Left lobe of liver (tissue), 2 donors: Measurements from ENCODE around the gene SH3GL3. TPM values are rescaled to one million over a fixed set of nuclear protein-coding genes. Genes with fewer than 3 reads are reported as not detected.

ENCODE experiments used
- ATAC-seq: fragments of 200-7000 bp; cut with Tn5 transposase; one replicate; pipeline ENCODE4 v1.9.1; 2020; ENCODE audit warnings: mild to moderate bottlenecking, moderate library complexity
- DNase-seq: peaks from one replicate; pipeline ENCODE4 v3.0.0-alpha.2; 2020; ENCODE audit warnings: low spot score
- total RNA-seq: library from RNA; stranded (reverse); gene quantifications from one replicate; pipeline ENCODE4 v1.2.1, GENCODE V29; 2021
- donor health status: DM: no; HTN: no; CAD: no; lungs with moderate emphysema.
- donor health status: DM: no; HTN: yes; CAD: no.

Gene SH3GL3
- total RNA-seq, 1 donor from 2014 or later: not detected

DNA sequence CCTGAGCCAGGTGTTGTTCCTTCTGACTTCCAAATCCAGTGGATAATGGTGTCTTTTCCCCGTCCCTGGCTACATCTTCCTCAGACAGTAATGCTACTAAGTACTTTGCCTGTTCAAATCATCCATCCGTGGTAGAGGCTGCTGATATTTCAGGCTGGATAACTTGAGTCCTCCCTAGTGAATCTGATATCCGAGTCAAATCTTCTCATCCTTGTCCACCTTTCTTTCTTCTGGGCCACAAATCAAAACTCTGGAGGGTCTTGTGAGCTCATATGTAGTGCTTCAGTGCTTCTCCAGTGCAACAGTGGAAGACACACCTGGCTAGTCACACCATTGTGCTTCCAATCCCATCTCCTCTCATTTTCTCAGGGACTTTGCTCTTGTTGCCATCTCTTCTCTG lies 11.2 kb downstream of the SH3GL3 start:
- ATAC-seq (no peak), DNase-seq (no peak)

DNA sequence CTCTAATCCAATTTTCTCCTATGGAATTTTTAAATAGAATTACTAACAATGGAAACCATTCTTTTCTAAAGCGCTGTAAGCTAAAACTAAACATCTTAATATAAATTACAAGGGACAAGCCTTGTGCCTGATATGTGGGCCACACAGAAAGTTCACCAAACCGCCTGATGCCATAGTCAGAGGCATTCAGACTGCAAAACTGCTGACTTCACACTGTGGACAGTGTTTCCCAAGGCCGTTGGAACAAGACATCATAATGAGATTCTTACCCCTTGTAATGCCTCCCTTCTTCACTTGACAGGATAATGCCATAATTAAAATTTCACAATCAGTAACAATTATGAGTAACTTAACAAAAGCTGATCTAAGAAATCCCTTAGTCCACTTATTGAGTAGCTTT lies 14.9 kb downstream of the SH3GL3 start:
- ATAC-seq: no peak
- DNase-seq: no peak

DNA sequence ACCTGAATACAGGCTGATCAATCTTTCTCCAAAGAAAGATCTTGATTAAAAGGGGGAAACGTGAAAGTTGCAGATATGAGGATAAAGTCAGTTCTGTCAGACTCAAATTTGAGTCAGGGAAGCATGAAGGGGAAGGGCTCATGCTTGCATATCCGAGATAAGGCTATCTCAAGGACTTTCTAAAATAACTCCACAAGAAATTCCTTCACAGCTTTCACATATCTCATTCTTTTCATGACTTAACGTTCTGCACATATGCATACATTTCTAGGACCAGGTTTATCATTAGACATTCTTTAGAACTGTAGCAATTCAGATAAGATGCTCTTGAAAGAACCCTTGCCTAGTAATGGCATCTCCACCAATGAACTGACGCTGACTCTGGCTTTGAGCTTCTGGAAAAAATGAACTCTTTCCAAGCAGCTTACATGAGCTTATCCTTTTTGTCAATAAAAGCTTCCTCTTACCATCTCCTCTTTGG lies 15.9 kb downstream of the SH3GL3 start:
- no peak for ATAC-seq
- DNase-seq: no peak

DNA sequence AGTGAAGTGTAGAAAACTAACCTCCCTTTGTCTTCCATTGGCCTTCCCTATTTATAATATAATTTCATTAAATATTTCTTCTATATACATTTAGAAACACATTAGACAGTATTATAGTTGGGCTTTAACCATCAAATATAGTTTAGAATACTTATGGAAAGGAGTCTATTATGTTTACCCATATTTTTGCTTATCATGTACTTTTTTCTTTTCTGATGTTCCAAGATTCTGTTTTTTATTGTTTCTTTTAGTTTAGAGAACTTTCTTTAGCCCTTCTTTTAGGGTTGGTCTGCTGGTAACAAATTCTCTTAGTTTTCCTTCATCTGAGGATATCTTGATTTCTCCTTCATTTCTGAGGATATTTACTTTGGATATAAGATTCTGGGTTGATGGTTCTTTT lies 23.7 kb downstream of the SH3GL3 start:
- DNase-seq (no peak), ATAC-seq (no peak)

DNA sequence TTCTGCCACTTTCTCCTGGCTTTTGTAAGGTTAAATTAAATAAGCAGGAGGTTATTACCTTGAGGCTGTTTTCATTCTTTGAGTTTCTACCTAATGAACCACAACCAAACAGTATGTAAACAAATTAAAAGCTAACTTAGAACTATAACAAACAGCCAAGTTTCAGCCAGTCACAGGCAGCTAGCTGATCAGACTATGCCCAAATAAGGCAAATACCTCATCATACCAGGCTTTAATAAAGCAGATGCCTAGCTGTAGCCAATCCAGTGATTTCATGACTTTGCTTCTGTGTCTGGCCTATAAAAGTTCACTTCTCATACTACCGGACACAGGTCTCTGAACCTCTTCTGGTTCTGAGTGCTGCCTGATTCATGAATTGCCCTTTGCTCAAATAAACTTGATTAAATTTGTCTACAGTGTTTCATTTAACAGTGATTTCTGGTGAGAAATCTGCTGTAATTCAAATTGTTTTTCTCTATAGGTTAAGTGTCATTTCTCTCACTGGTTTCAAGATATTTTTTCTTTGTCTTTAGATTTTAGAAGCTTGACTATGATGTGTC lies 24.2 kb downstream of the SH3GL3 start:
- no peak for ATAC-seq
- no peak for DNase-seq

DNA sequence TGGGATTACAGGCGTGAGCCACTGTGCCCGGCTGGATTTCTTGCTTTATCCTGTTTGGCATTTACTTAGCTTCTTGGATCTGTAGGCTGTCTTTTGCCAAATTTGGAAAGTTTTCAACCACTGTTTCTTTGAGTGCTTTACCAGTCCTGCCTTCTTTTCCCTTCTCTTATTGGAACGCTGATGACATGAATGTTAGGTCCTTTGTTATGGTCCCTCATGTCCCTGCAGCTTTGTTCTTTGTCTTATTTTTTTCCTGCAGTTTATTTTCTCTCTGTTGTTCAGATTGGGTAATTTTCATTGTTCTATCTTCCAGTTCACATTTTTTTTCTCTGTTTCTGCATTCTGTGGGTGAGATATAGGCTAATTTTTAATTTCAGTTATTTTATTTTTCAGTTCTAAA lies 25.0 kb downstream of the SH3GL3 start:
- DNase-seq (no peak), ATAC-seq (no peak)

DNA sequence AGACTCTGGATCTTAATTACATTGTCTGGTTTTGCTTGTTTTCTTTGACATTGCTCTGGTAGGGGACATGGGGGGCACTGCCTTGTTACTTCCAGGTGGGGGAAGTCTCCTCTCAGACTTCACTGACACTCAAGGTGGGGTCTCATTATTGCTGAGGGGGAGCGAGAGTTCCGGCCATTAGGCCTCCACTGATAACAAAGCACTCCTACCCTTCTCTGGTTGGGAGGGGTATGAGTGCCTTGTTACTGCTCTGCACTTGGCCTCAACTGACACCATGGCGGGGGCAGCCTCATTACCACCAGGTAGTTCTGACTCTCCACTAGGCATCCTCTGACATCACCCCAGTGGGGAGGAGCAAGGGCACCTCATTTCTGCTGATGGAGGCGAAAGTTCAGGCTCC lies 25.7 kb downstream of the SH3GL3 start:
- ATAC-seq: no peak
- no peak for DNase-seq

DNA sequence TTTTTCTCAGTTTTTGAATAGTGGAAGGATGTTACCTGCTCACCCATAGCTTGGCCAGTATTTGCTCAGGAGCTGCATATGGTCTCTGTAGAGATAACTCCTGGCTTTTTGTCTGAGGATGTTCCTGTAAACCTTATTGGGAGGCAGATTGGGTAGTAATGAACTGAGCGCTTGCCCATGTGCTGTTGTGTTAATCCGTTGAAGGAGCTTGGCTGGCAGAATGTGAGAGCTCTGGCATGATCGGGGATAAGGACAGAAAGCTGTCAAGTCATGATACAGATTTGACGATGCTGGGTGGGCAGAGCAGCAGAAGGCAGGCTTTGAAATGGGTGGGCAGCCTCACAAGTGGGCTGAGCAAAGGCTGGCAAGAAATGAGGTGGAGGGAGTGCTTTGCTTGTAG lies 27.4 kb downstream of the SH3GL3 start:
- ATAC-seq (no peak), DNase-seq (no peak)

DNA sequence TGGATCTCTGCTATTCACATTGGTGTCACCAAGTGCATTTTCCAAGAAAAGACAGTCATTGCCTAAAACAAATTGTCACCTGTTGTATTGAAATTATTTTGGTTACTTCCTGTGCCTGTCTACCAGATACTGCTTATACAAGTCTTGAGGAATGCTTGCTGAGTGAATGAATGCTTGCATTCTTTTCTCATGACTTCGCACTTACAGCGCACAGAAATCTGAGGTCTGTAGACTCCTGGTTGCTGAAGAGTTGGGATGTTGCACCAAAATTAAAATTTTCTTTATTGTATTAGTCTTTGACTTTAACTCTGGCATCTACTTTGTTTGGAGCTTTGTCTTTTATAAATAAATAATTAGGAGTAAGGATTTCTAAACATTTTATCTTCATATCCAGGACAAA lies 28.4 kb downstream of the SH3GL3 start:
- ATAC-seq (no peak), DNase-seq (no peak)

DNA sequence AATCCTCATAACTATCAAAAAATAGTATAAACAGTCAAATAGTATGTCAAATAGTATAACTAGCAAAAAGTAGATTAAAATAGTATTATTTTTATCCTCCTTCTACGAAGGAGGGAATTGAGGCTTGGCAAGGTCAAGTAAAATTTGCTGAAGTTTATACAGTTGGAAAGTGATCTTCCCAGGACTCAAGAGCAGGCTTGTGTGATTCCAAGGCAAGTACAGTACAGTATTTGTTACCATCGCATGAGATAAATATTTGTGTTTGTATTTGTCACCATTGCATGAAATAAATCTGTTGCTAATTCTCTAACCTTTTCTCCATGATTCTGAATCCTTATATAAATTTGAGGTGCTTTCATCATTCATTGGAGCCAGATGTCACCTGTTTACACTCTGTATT lies 28.9 kb downstream of the SH3GL3 start:
- no peak for DNase-seq
- ATAC-seq: no peak

DNA sequence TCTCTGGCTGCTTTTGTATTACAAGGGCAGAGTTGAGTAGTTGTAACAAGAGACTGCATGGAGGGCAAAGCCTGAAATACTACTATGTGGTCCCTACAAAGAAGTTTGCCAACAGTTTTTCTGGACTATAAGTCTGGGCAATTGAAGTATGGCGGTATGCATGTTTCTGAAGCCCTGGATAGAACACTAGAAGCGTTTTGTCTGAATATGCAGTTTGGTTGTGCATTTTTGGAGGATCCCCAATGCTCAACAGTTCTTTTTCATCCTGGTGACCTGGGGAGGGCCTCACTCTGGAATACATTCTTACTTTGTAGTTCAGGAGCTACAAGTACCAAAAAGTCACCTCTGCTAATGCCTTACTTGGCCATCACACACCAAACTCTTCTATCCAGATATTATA lies 29.6 kb downstream of the SH3GL3 start:
- ATAC-seq: no peak
- DNase-seq: no peak

DNA sequence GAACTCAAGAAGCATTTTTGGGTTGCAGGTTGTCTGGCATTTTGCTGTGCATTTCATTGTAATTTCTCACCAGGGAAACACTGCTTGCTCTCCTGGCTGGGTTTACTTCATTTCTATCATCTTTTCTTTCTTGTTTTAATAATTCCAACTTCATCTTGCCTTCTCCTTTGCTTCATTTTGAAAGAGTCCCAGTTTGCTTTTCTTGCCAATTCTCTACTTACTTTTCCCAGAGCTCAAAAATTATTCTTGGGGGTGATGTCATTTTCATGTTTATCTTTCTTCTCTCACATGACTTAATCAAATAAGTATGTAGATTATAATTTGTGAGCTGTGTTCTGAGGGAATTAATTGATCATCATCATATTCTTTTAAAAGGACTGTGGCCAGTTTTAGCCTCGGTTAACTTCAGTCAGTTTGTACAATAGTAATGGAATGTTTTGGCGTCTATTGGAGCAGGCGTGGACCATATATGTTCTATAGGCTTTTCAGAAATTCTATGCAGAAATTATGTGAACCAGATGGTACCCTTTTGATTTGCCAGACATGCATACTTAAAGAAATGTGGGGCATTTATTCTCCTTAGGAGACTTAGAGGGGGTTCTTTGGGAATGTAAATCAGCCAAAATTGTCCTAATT lies 30.1 kb downstream of the SH3GL3 start:
- ATAC-seq (no peak), DNase-seq (no peak)

DNA sequence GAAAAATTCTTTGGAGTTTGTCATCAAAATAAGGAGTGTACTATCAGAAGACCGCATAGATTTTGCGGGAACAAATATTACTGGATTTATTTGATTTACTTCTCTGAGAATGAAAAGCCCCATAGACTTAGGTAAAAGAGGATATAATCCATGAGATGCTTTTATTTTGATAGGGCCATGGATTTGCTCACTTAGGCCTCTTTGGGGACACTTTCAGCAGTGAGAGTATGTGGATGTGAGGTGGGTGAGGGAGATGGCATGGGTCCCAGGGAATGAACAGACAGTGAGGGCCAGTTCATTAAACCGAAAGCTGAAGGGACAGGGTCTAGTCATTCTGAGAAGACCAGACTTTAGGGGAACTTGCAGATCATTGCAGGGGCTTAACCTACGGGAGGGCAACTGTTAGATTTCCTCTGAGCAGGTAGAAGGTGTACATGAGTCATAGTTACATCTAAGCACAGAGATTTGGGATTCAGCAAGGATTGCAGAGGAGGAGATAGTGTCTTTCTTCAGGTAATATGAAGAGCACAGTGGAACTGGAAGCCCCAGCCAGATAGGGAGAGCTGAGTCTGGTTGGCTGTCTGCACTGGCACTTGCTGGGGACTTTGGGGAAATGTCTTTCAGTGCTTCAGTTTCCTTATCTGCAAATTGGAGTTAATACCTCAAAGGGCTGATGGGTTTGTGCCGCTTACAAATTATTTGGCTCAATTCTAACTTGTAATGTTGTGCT lies 30.8 kb downstream of the SH3GL3 start:
- no peak for DNase-seq
- no peak for ATAC-seq

DNA sequence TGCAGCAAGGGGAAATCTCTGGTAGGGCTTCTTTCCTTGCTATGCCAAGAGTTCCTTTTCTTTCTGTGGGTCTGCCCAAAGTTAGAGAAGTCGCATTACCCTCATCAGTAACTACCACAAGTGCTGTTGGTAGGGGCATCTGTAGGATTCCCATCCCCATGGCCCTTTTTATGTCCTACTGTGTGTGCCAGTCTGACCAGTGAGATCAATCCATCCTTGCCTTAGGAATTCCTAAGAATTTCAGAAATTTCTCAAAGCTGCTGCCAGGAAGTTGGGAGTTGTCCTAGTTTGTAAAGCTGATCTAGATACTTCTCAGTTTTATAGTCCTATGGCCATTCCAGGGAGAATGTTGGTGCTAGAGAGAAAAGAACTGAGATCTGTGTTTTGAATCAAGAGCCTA lies 36.5 kb downstream of the SH3GL3 start:
- ATAC-seq (no peak), DNase-seq (no peak)

DNA sequence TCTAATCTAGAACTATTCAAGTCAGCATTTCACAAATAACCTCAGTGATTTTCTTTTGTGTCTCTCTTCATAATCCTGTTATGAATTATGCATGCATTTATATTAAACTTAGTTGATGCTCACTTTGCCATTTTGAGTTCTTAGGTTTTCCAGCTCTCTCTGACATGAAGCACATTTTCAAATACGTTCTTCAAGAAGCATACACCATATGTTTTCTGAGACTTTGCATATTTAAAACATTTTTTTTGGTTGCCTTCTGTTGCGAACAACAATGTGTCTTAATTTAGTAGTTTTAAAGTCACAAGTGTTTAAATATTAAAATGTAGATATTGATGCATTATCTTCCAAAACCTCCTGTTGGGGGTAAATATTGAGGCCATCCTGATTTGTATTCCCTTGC lies 37.5 kb downstream of the SH3GL3 start:
- no peak for ATAC-seq
- DNase-seq: no peak

DNA sequence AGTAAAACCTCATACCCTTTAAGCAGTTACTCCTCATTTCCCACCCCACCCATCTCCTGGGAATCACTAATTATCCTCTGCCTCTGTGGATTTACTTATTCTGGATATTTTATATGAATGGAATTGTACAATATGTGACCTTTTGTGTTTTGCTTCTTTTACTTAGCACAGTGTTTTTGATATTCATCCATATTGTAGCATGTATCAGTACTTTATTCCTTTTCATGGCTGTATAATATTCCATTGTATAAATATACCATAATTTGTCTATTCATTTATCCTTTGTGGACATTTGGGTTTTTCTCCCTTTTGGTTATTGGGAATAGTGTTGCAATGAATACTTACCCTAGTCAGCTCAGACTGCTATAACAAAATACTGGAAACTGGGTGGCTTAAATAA lies 39.2 kb downstream of the SH3GL3 start:
- DNase-seq: no peak
- no peak for ATAC-seq

DNA sequence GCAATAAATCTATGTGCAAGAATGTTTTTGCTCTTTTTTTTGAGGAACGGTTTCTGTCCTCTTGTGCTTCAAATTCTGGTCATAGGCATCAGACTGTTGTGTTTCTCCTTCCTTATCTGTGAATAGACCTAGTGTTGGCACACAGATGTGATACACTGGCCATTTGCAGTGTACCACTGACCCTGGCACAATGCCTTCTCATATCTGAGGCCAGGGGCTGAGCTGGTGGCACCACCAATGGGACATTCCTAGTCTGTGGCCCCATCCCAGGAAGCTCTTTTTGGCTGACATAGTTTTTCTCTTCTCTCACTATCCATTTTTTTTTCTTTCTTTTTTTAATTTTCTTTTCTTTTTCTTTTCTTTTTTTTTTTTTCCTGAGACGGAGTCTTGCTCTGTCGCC lies 40.4 kb downstream of the SH3GL3 start:
- ATAC-seq: no peak
- no peak for DNase-seq

DNA sequence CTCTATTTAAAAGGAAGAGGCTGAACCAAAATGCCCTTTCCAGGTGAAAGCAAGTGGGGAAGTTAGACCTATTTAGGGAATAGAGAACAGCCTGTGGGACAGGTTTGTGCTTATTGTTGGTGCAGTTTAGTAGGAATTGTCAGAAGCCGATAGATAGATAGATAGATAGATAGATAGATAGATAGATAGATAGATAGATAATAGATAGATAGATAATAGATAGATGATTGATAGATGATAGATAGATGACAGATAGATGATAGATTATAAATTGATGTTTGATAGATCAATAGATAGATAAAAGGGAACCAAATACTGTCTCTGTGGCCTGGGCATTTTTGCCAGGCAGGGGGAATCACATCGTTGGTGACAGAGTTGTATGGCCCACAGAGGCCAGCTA lies 42.5 kb downstream of the SH3GL3 start:
- ATAC-seq (no peak), DNase-seq (no peak)

DNA sequence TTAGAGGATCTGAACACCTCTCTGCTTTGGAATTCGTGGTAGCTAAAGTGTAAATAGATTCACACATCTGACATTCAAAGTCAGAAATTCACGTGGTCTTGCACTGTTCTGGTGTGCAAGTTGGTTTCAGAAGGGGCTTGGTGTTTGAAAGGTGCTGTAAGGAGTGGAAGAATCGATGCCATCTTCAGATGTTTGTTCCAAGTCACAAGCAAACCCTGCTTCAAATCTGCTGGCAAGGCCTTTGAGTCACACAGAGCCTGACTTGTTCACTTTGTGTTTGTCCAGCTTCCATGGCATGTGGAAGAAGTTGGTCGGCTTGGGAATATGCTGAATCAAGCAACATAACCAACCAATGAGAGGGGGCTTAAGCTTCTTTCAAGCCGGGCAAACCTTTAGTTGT lies 44.3 kb downstream of the SH3GL3 start:
- no peak for DNase-seq
- ATAC-seq: no peak

DNA sequence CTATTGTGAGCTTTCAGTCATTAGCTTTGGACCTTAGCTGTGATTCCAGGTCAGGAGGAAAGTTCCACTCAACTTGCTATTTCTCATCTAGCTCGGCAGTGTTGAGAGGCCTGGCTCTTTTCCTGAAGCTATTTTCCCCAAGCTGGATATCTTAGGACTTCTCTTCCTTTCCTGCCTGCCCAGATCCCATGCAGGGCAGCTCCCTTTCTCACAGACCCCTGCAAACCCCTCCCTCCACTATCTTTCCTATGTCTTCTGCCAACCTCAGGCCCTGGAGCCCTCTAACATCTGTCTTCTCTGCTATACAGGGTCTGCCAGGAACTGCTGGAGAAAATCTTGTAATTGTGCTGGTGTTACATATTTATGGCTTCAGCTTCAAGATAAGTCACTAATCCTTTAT lies 49.6 kb downstream of the SH3GL3 start:
- ATAC-seq (no peak), DNase-seq (no peak)

DNA sequence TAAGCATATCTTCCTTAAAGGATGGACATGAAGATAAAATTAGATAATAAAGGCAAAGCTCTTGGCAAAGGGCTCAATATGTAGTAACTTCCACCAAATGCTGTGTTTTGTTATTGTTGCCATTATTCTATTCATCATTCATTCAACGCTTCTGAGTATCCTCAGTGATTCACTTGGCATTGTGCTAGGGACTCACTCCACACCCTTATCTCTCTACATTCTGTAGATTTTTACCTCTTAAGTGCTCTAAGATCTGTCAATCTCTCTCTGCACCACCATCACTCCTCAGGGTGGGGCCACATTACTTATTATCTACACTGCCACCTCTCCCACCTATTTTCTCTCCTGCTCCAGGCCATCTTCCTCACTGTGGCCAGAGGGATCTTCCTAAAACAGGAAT lies 51.2 kb downstream of the SH3GL3 start:
- ATAC-seq: no peak
- DNase-seq: no peak

DNA sequence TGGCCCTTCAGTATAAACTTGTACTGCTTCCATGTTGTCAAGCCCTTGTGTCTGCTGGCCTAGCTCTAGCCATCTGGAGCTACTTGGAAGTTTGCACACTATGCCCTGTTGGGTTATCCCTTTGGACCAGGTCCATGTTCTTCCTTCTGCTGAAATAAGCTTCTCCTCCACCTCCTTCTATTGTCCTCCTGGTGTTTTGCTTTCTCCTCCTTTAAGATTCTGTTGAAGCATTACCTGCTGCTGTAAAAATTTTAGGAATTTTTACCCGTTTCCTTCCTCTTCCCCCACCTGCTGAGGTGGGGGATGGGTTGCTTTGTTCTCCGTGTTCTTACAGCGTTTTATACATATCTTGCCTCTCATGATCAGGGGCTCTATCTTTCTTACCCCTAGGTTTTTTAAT lies 51.7 kb downstream of the SH3GL3 start:
- DNase-seq (no peak), ATAC-seq (no peak)

DNA sequence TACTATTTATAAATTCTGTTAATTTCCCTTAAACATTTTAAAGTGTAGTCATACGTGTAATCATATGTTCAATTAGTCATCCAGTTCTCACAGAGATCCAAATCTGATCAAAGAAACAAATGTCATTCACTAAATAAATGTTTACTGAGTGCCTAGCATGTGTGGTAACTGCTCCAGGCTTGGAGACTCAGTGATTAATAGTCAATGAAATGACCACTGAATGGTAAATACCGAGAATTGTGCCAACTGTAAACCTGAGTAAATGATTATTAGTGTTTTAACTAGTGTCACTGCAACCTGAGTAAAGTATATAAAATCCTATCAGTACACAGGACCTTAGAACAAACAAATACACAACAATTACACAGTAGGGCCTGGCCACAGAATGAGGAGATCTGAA lies 52.3 kb downstream of the SH3GL3 start:
- DNase-seq (no peak), ATAC-seq (no peak)
